HG02571 (cell line): Measurements from ENCODE around the gene LIN52.
"Not testable (repeated sequence)": the region's sequence is repeated elsewhere in the genome, so short reads cannot be mapped to it uniquely, and the experiment has no call there.

Experiments used
- ATAC-seq: cut with Tn5 transposase; IDR thresholded peaks from one replicate; pipeline ENCODE4 v1.9.1; 2021; ENCODE audit warnings: mild to moderate bottlenecking, moderate library complexity; ENCODE audit not compliant: unreplicated experiment

Gene LIN52

GRCh38 chr14:74105381-74105780, 20.6 kb downstream of the LIN52 start:
- ATAC-seq: no peak

GRCh38 chr14:74109369-74109768, 24.6 kb downstream of the LIN52 start:
- no peak for ATAC-seq

- ATAC-seq: not testable (repeated sequence)
Observed at GRCh38 chr14:74111395-74112216, 26.9 kb downstream of the LIN52 start.

GRCh38 chr14:74125487-74125886, 40.7 kb downstream of the LIN52 start:
- ATAC-seq: not testable (repeated sequence)

GRCh38 chr14:74126315-74127013, 41.7 kb downstream of the LIN52 start:
- no peak for ATAC-seq

GRCh38 chr14:74127634-74128033, 42.9 kb downstream of the LIN52 start:
- no peak for ATAC-seq

GRCh38 chr14:74133833-74134481, 49.2 kb downstream of the LIN52 start:
- no peak for ATAC-seq

DNA sequence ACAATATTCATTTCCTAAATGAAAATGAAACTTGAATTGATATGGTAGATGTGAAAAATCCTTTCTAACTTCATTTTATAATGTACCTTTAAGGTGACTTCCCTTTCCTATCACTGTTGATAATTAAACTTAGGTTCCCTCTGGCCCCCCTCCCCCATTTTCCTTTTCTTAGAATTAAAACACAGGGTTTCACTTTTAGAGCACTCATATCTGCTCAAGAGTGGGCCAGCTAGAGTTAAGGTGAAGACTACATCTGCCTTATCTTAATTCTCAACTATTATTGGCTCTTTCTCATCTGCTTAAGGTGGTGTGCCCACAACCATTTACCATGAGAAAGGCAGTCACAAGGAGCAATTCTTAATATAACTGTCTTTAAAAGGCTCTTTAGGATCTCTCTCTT, 49.7 kb downstream of the LIN52 start:
- ATAC-seq: no peak

- no peak for ATAC-seq
Observed at GRCh38 chr14:74135426-74135825, 50.7 kb downstream of the LIN52 start.

- ATAC-seq: no peak
Observed at GRCh38 chr14:74140374-74140850, 55.7 kb downstream of the LIN52 start.

DNA sequence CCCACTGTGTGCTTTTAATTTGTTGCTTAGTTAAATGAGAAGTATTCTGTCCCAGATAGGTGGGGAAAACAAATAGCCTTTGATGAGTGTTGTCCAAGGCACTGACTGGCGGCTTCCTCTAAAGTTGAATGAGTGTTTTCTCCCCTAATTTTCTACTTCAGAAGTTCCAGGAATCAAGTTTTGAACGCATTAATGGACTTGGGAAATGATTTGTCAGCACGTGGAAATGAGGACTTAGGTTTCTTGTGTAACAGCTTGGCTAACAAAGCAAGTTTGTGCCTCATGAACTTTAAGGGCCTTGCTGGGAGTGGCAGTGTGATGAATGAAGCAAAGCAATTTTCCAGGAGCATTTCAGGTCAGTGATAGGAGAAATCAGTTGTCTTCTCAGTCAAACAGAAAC, 56.9 kb downstream of the LIN52 start:
- ATAC-seq: no peak

GRCh38 chr14:74142523-74142922, 57.8 kb downstream of the LIN52 start:
- ATAC-seq: no peak

DNA sequence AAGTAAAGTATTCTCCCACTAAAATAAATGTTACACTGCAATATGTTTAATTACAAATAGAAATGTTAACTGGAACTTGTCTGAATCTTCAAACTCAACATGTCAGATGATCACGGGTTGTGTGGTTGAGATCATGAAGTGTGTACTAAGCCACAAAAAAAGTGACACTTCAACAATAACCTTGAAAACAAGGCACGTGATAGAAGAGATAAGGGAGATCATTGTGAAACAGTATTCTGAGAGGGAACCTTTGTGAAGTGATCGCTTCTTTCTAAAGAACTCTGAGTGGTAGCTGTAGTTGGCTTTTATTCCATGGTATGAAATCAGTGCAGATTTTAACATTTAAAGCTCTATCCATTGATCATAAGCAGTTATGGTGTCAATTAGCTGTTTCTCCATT, 60.0 kb downstream of the LIN52 start:
- no peak for ATAC-seq

GRCh38 chr14:74147571-74147970, 62.8 kb downstream of the LIN52 start:
- ATAC-seq: no peak

GRCh38 chr14:74148705-74149104, 63.9 kb downstream of the LIN52 start:
- no peak for ATAC-seq

DNA sequence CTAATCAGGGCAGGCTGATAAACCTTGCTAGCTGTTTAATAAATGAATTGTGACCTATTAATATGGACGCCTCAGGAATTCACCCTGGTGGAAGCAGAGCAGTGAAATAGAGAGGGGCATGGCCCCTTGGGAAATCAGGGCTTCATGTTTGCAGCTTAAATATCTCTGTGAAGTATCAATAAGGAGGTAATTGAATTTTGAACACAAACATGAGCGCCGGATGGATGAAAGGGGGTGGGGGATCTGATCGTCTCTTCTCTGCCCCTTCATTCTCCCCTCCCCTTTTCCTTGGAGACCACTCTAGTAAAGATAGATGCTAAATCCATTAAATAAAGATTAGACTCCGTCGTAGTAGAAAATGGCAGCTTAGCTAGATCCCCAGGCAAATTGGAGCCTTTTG, 70.5 kb downstream of the LIN52 start:
- no peak for ATAC-seq

DNA sequence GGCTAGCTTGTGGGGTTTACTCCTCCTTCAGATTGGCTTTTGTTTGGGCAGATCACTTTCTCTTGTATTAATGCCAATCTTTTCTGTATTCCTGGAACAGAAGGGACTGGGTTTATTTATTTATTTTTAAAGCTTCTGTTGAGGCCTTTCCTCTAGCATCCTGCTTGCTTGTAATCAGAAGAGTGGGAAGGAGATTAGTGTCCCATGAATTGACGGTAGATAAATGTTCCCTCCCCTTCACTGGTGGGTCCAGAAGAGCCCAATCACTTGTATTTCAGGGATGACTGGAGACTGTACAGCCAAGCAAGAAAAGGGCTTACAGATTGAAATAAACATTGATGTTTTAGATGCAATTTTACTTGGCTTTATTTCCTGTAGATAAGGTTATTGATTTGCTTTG, 71.0 kb downstream of the LIN52 start:
- ATAC-seq: no peak

DNA sequence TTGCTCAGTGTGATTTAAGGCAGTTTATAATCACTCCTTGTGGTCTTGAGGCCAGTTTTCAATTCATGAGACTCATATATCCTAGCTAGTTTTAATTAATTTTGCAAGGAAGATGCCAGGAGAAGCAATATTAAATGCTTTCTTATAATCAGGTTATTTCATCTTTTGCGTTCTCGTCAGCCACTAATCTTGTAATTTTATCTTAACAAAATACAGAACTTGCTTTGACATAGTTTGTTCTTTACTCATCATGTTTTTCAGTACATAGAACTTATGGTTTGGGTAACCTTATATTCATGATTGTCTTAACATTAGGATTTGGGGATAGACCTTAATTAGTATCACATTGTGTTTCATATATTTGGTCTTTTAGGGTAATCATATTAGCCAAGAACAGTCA, 76.0 kb downstream of the LIN52 start:
- no peak for ATAC-seq

DNA sequence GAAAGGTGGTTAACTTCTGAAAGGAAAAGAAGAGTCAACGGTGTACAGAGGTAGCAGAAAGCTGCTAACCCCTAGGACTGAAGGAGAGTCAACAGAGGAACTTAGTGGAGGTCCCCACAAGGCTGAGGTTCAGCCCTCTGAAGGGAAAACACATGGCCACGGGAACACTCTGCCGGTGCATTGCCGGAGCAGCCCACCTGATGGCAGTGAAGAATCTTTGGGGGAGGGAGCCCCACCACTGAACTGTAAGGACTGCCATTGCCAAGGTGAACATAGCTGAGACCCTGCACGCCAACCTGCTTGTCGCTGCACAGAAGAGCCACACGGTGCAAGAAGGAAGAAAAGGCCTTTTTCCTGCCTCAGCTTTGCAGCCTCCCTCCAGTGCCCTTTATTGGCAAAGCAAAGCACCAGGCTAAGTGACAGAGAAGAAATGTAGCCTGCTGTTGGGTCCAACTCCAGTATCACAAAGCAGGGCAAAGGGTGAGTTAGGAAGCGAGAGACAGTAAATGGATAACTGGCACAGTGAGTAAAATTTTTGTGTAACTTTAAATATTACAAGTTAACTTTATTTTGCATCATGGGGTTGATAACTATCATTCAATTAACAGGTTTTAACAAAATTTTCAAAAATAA, 76.9 kb downstream of the LIN52 start:
- no peak for ATAC-seq

DNA sequence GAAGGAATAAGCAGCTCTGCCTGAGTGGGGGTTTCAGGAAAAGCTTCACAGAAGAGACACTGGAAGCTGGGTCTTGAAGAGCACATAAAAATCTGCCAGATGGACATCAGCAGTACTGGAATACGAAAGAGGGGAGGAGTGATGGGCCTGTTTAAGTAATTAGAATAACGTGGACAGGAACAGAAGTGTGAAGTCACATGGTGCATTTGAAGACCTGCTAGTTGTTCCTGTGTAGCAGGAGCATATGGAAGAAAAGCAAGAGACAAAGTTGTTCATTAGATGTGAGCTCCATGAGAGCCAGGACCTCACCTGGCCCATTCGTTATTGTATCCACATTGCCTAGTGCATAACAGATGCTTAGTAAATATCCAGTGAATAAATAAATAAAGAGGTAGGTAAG, 85.2 kb downstream of the LIN52 start:
- ATAC-seq: no peak

GRCh38 chr14:74176400-74176793, 91.6 kb downstream of the LIN52 start:
- no peak for ATAC-seq
